H1 (cell line): Measurements from ENCODE around the gene ARV1. TPM values are rescaled to one million over a fixed set of nuclear protein-coding genes. Genes with fewer than 3 reads are reported as not detected.

Experiments used
- CBX8 ChIP-seq: fragments of 300-800, 300-1000 bp; sonication (generic); IDR thresholded peaks from 2 replicates; pipeline ENCODE4 v1.7.1; 2016; ENCODE audit warnings: low read depth, low read length, borderline replicate concordance
- CHD7 ChIP-seq: fragments of 300-600 bp; sonication (generic); IDR thresholded peaks from 2 replicates; pipeline ENCODE4 v1.7.1; 2012; ENCODE audit warnings: low read length, moderate library complexity, mild to moderate bottlenecking, inconsistent platforms; ENCODE audit not compliant: insufficient replicate concordance
- GTF2F1 ChIP-seq: IDR thresholded peaks from 2 replicates; pipeline ENCODE4 v1.6.1; 2012; ENCODE audit warnings: low read depth, low read length, improper control_type of control experiment, borderline replicate concordance
- JUN ChIP-seq: IDR thresholded peaks from 2 replicates; pipeline ENCODE4 v1.6.1; 2011; ENCODE audit warnings: low read depth, mild to moderate bottlenecking, improper control_type of control experiment, low read length
- RBBP5 ChIP-seq: IDR thresholded peaks from 2 replicates; pipeline ENCODE4 v1.7.1; 2012; ENCODE audit warnings: low read depth, mild to moderate bottlenecking, inconsistent platforms, low read length, moderate library complexity, borderline replicate concordance
- SP2 ChIP-seq: IDR thresholded peaks from 2 replicates; pipeline ENCODE4 v1.6.1; 2012; ENCODE audit warnings: mild to moderate bottlenecking, low read length, inconsistent platforms
- polyA plus RNA-seq, 7 experiments: library from polyadenylated mRNA; depleted of rRNA in 3 of 7; stranded (reverse) in 5 of 7; unstranded in 2 of 7; fragments of >200 nt in 5 of 7; fragments of 200-250 nt in 2 of 7; gene quantifications; 1 replicate in 5 of 7; 2 replicates in 1 of 7; 4 replicates in 1 of 7; pipeline versions ENCODE4 v1.2.1 to v1.2.3, GENCODE V29; 2011 to 2013; ENCODE audit warnings: missing spikeins in 2 of 7, mixed read lengths in 2 of 7
- total RNA-seq: library from RNA; stranded (reverse); fragmentation: NEBNext Ultra II Directional; extraction: Animal tissue kit (Norgen Biotek cat#: 25700); gene quantifications from 2 replicates; pipeline ENCODE4 v1.2.1, GENCODE V29; 2021

The ARV1 gene
- total and polyA plus RNA-seq, 2 of the 8 experiments (the other 6 are each of a cell fraction or from before 2014, with no cell fraction given): 13.1 to 13.4 TPM

- TF ChIP-seq CHD7 (no peak), JUN (no peak), SP2 (no peak), GTF2F1 (no peak), CBX8 (no peak), RBBP5 (no peak)
Observed at GRCh38 chr1:231026576-231026975, 47.7 kb downstream of the ARV1 start (continued).
